Measurements from ENCODE around the gene KRTAP9-4. TPM values are rescaled to one million over a fixed set of nuclear protein-coding genes. Genes with fewer than 3 reads are reported as not detected.
"Not testable (repeated sequence)": the region's sequence is repeated elsewhere in the genome, so short reads cannot be mapped to it uniquely, and the experiment has no call there.

The KRTAP9-4 gene
- total RNA-seq, 4 donors from 2014 or later: not detected

- Histone ChIP-seq H3K9me3 (no peaks in the 10 kb centered on the region), H3K4me1 (no peaks in the 10 kb centered on the region), H3K27ac (no peak within 1 kb of the TSS), H3K4me3 (no peak within 1 kb of the TSS), H3K27me3 (no peaks in the 10 kb centered on the region), H3K36me3 (no peaks in the 10 kb centered on the region)
- TF ChIP-seq CTCF (IDR thresholded peaks at IDR 0.05): no peak
- no peak for TF ChIP-seq POLR2A (IDR thresholded peaks at IDR 0.05)
- DNase-seq: no peak
Measured at GRCh38 chr17:41265078-41265477, 15.6 kb downstream of the KRTAP9-4 start, which contains the start of gene KRTAP9-6. Gene KRTAP9-6 (plus strand): TSS chr17:41265378. CDS start chr17:41265378, 0 bp downstream.

GRCh38 chr17:41267711-41268110 is 18.2 kb downstream of the KRTAP9-4 start:
- TF ChIP-seq CTCF (IDR thresholded peaks at IDR 0.05) (no peak), POLR2A (IDR thresholded peaks at IDR 0.05) (no peak)
- H3K9me3 ChIP-seq: no peaks in the 10 kb centered on the region
- no peaks in the 10 kb centered on the region for H3K4me1 ChIP-seq
- H3K27me3 ChIP-seq: no peaks in the 10 kb centered on the region
- H3K27ac ChIP-seq: no peak overlapping the region
- no peak overlapping the region for H3K4me3 ChIP-seq
- DNase-seq: no peak
- no peaks in the 10 kb centered on the region for H3K36me3 ChIP-seq

GRCh38 chr17:41271323-41271722 is 21.8 kb downstream of the KRTAP9-4 start:
- not testable (repeated sequence) for H3K27ac ChIP-seq, H3K27me3 ChIP-seq, DNase-seq, H3K9me3 ChIP-seq, H3K4me1 ChIP-seq, H3K36me3 ChIP-seq, H3K4me3 ChIP-seq

- Histone ChIP-seq H3K36me3 (no peaks in the 10 kb centered on the region), H3K4me1 (no peaks in the 10 kb centered on the region), H3K4me3 (no peak overlapping the region), H3K27ac (no peak overlapping the region), H3K9me3 (no peaks in the 10 kb centered on the region), H3K27me3 (no peaks in the 10 kb centered on the region)
- TF ChIP-seq CTCF (IDR thresholded peaks at IDR 0.05): no peak
- TF ChIP-seq POLR2A (IDR thresholded peaks at IDR 0.05): no peak
- DNase-seq: no peak
Measured at GRCh38 chr17:41271858-41272257, 22.4 kb downstream of the KRTAP9-4 start.

GRCh38 chr17:41275648-41276190 is 26.2 kb downstream of the KRTAP9-4 start, which contains the start of gene KRTAP9-7:
Gene KRTAP9-7 (plus strand): TSS chr17:41275698. CDS start chr17:41275698, 0 bp downstream.
- H3K4me1 ChIP-seq, DNase-seq, H3K27me3 ChIP-seq, H3K9me3 ChIP-seq, H3K27ac ChIP-seq, H3K36me3 ChIP-seq, H3K4me3 ChIP-seq: not testable (repeated sequence)

- Histone ChIP-seq H3K36me3 (no peaks in the 10 kb centered on the region), H3K4me1 (no peaks in the 10 kb centered on the region)
Measured at GRCh38 chr17:41278176-41278955, 28.9 kb downstream of the KRTAP9-4 start.

More at GRCh38 chr17:41278176-41278955, 28.9 kb downstream of the KRTAP9-4 start:
- Histone ChIP-seq H3K27me3 (no peaks in the 10 kb centered on the region), H3K9me3 (no peaks in the 10 kb centered on the region), H3K27ac (no peak overlapping the region), H3K4me3 (no peak overlapping the region)
- TF ChIP-seq CTCF (IDR thresholded peaks at IDR 0.05): no peak
- no peak for TF ChIP-seq POLR2A (IDR thresholded peaks at IDR 0.05)
- DNase-seq: no peak
